ENCODE results near the gene RANBP3L. TPM values are rescaled to one million over a fixed set of nuclear protein-coding genes. Genes with fewer than 3 reads are reported as not detected.

Gene RANBP3L
- total RNA-seq, 1 donor from 2014 or later, result not detected

- H3K36me3 ChIP-seq (ENCODE audit: insufficient read depth, low read length), result no peaks in the 10 kb centered on the region
- DNase-seq (ENCODE audit: low read depth), result peak; percentile 17
- H3K79me2 ChIP-seq (ENCODE audit: insufficient read depth, low read length), result no peaks in the 10 kb centered on the region
- FAIRE-seq, result no peak
- peaks cover 10% of the 10 kb centered on the region for H3K4me1 ChIP-seq (ENCODE audit: insufficient read depth, low read length)
- peak overlapping the region; percentile 75 for H3K4me2 ChIP-seq (ENCODE audit: low read length)
- peaks cover 6% of the 10 kb centered on the region for H3K9me3 Mint-ChIP-seq (ENCODE audit: unreplicated experiment)
- H4K20me1 ChIP-seq (ENCODE audit: insufficient read depth, low read length), result no peaks in the 10 kb centered on the region
- H3K4me1 Mint-ChIP-seq (ENCODE audit: low read depth, unreplicated experiment), result peaks cover 26% of the 10 kb centered on the region
- no peak overlapping the region for H3K27ac ChIP-seq (ENCODE audit: low read depth, low read length)
- H3K27me3 ChIP-seq (ENCODE audit: insufficient read depth, low read length), result no peaks in the 10 kb centered on the region
- H3K4me3 ChIP-seq (ENCODE audit: insufficient read depth, low read depth, low read length), result no peak overlapping the region
- TF ChIP-seq EZH2 (IDR thresholded peaks at IDR 0.05; ENCODE audit: insufficient read depth, low read length), result no peak
- TF ChIP-seq CTCF (IDR thresholded peaks at IDR 0.05; ENCODE audit: insufficient read depth, low read depth, low read length), result no peak
- no peaks in the 10 kb centered on the region for H3K36me3 Mint-ChIP-seq (ENCODE audit: low read depth, unreplicated experiment)
- H3K27me3 Mint-ChIP-seq (ENCODE audit: low read depth, unreplicated experiment), result no peaks in the 10 kb centered on the region
- H3K9me3 ChIP-seq (ENCODE audit: insufficient read depth, low read depth, low read length), result no peaks in the 10 kb centered on the region
- H3K4me3 Mint-ChIP-seq (ENCODE audit: unreplicated experiment), result no peak overlapping the region
- H3K27ac Mint-ChIP-seq (ENCODE audit: unreplicated experiment), result no peak overlapping the region
- no peak overlapping the region for H3K9ac ChIP-seq (ENCODE audit: low read length)
- no peak overlapping the region for H2AFZ ChIP-seq (ENCODE audit: low read depth, low read length)
Observed at GRCh38 chr5:36300927-36301540, 668 bp downstream of the RANBP3L start.

DNA sequence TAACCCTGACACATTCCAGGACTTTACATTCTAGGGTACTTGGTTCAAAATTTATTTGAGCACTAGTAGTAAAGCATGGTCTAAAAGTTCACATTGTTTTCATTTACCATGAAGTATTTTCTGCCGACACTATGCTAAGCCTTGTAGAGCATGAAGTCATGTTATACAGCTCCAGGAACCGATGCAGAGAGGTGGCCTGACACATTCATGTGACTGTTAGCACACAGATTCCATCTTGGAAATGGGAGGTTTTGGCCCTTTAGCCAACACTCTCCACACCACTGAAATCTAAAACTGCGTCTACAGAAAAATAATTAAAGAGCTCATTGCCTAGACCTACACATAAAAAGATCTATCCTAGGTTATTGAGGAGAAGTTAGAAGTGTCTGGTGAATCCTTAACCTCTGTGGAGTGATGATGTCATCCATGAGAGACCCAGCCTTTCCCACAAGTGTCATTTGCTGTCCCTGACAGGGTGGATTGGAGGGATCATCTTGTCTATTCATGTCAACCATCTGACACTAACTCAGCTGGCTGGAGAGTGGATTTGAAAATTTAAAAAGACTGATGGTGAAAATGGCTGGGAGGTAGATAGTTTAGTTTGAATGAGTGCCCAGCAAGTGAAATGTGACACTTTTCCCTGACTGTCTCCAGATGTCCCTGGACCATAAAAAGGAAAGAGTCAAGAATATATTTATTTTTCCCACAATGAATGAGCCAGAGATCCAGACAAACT is 1.3 kb downstream of the RANBP3L start:
- no peak overlapping the region for H3K27ac Mint-ChIP-seq (ENCODE audit: unreplicated experiment)
- H3K4me3 Mint-ChIP-seq (ENCODE audit: unreplicated experiment), result no peak overlapping the region
- no peak overlapping the region for H3K9ac ChIP-seq (ENCODE audit: low read length)
- H3K36me3 ChIP-seq (ENCODE audit: insufficient read depth, low read length), result no peaks in the 10 kb centered on the region
- no peak overlapping the region for H3K4me3 ChIP-seq (ENCODE audit: insufficient read depth, low read depth, low read length)
- FAIRE-seq, result no peak
- H3K27me3 Mint-ChIP-seq (ENCODE audit: low read depth, unreplicated experiment), result no peaks in the 10 kb centered on the region
- DNase-seq (ENCODE audit: low read depth), result no peak
- H3K4me2 ChIP-seq (ENCODE audit: low read length), result peak overlapping the region; percentile 75
- H3K4me1 ChIP-seq (ENCODE audit: insufficient read depth, low read length), result peaks cover 10% of the 10 kb centered on the region
- no peaks in the 10 kb centered on the region for H3K27me3 ChIP-seq (ENCODE audit: insufficient read depth, low read length)
- no peaks in the 10 kb centered on the region for H3K36me3 Mint-ChIP-seq (ENCODE audit: low read depth, unreplicated experiment)
- H3K4me1 Mint-ChIP-seq (ENCODE audit: low read depth, unreplicated experiment), result peaks cover 26% of the 10 kb centered on the region
- H3K79me2 ChIP-seq (ENCODE audit: insufficient read depth, low read length), result no peaks in the 10 kb centered on the region
- H3K9me3 ChIP-seq (ENCODE audit: insufficient read depth, low read depth, low read length), result no peaks in the 10 kb centered on the region
- TF ChIP-seq CTCF (IDR thresholded peaks at IDR 0.05; ENCODE audit: insufficient read depth, low read depth, low read length), result no peak
- no peak for TF ChIP-seq EZH2 (IDR thresholded peaks at IDR 0.05; ENCODE audit: insufficient read depth, low read length)
- H3K9me3 Mint-ChIP-seq (ENCODE audit: unreplicated experiment), result peaks cover 7% of the 10 kb centered on the region
- no peak overlapping the region for H2AFZ ChIP-seq (ENCODE audit: low read depth, low read length)
- no peaks in the 10 kb centered on the region for H4K20me1 ChIP-seq (ENCODE audit: insufficient read depth, low read length)
- H3K27ac ChIP-seq (ENCODE audit: low read depth, low read length), result no peak overlapping the region

GRCh38 chr5:36298552-36298951 is 3.1 kb downstream of the RANBP3L start:
- Mint-ChIP-seq H3K9me3 (ENCODE audit: unreplicated experiment) (peaks cover 7% of the 10 kb centered on the region), H3K36me3 (ENCODE audit: low read depth, unreplicated experiment) (no peaks in the 10 kb centered on the region), H3K4me1 (ENCODE audit: low read depth, unreplicated experiment) (peaks cover 26% of the 10 kb centered on the region), H3K27ac (ENCODE audit: unreplicated experiment) (peak overlapping the region; percentile 51), H3K27me3 (ENCODE audit: low read depth, unreplicated experiment) (no peaks in the 10 kb centered on the region), H3K4me3 (ENCODE audit: unreplicated experiment) (no peak overlapping the region)
- FAIRE-seq (peak; percentile 17), DNase-seq (ENCODE audit: low read depth) (peak; percentile 61)
- Histone ChIP-seq H3K27me3 (ENCODE audit: insufficient read depth, low read length) (no peaks in the 10 kb centered on the region), H3K27ac (ENCODE audit: low read depth, low read length) (no peak overlapping the region), H3K4me2 (ENCODE audit: low read length) (no peak overlapping the region), H3K4me3 (ENCODE audit: insufficient read depth, low read depth, low read length) (no peak overlapping the region), H4K20me1 (ENCODE audit: insufficient read depth, low read length) (no peaks in the 10 kb centered on the region), H2AFZ (ENCODE audit: low read depth, low read length) (no peak overlapping the region), H3K36me3 (ENCODE audit: insufficient read depth, low read length) (no peaks in the 10 kb centered on the region), H3K79me2 (ENCODE audit: insufficient read depth, low read length) (no peaks in the 10 kb centered on the region), H3K9me3 (ENCODE audit: insufficient read depth, low read depth, low read length) (no peaks in the 10 kb centered on the region), H3K9ac (ENCODE audit: low read length) (no peak overlapping the region), H3K4me1 (ENCODE audit: insufficient read depth, low read length) (peaks cover 10% of the 10 kb centered on the region)
- TF ChIP-seq EZH2 (IDR thresholded peaks at IDR 0.05; ENCODE audit: insufficient read depth, low read length) (no peak), CTCF (IDR thresholded peaks at IDR 0.05; ENCODE audit: insufficient read depth, low read depth, low read length) (no peak)
